Epithelial cell of esophagus (primary cell): ENCODE data around the gene CRADD.
A peak's percentile ranks its signal among the peaks of the same experiment; 100 is the strongest.

Experiments
- DNase-seq: peaks from one replicate; pipeline ENCODE4 v3.0.0; 2010; ENCODE audit warnings: low read depth
- H3K4me3 ChIP-seq: 2 replicates; pipeline ENCODE4 v1.5.1; 2011; ENCODE audit warnings: mild to moderate bottlenecking, low read length, control low read depth
- CTCF ChIP-seq: IDR thresholded peaks from 2 replicates; pipeline ENCODE4 v1.5.1; 2011; ENCODE audit warnings: low read depth, mild to moderate bottlenecking, low read length, control low read depth, inconsistent platforms; ENCODE audit not compliant: insufficient read depth; ENCODE audit errors: missing control alignments

The CRADD gene

GRCh38 chr12:93729934-93730333 lies 52.8 kb downstream of the CRADD start:
- TF ChIP-seq CTCF, result no peak
- no peak overlapping the region for H3K4me3 ChIP-seq
- no peak for DNase-seq

- no peak for TF ChIP-seq CTCF
- no peak overlapping the region for H3K4me3 ChIP-seq
- peak; percentile 58 for DNase-seq
These were observed 56.2 kb downstream of the CRADD start for GRCh38 chr12:93733358-93733757.

GRCh38 chr12:93733928-93734327 lies 56.8 kb downstream of the CRADD start:
- no peak for DNase-seq
- no peak for TF ChIP-seq CTCF
- no peak overlapping the region for H3K4me3 ChIP-seq

GRCh38 chr12:93734784-93735183 lies 57.6 kb downstream of the CRADD start:
- no peak overlapping the region for H3K4me3 ChIP-seq

GRCh38 chr12:93736640-93737178 lies 59.5 kb downstream of the CRADD start:
- no peak for TF ChIP-seq CTCF
- DNase-seq, result no peak

More at GRCh38 chr12:93734784-93735183, 57.6 kb downstream of the CRADD start:
- TF ChIP-seq CTCF, result no peak
- no peak for DNase-seq

GRCh38 chr12:93737457-93738198 lies 60.5 kb downstream of the CRADD start:
- no peak for TF ChIP-seq CTCF
- DNase-seq, result no peak
- no peak overlapping the region for H3K4me3 ChIP-seq

More at GRCh38 chr12:93736640-93737178, 59.5 kb downstream of the CRADD start:
- H3K4me3 ChIP-seq, result no peak overlapping the region
